HG03442 (cell line): ENCODE results near the gene HNRNPL.
"Not testable (repeated sequence)": the region's sequence is repeated elsewhere in the genome, so short reads cannot be mapped to it uniquely, and the experiment has no call there.

Experiments
- ATAC-seq: cut with Tn5 transposase; IDR thresholded peaks from one replicate; pipeline ENCODE4 v1.9.1; 2021; ENCODE audit warnings: mild to moderate bottlenecking, moderate library complexity; ENCODE audit not compliant: unreplicated experiment

Gene HNRNPL

GRCh38 chr19:38831142-38831605 is 18.6 kb downstream of the HNRNPL start:
- peak; percentile 27 for ATAC-seq

GRCh38 chr19:38830039-38830733 is 19.6 kb downstream of the HNRNPL start:
- ATAC-seq = no peak

- ATAC-seq = not testable (repeated sequence)
These were observed 20.6 kb downstream of the HNRNPL start for GRCh38 chr19:38829203-38829602.

GRCh38 chr19:38826856-38827551 is 22.8 kb downstream of the HNRNPL start:
- no peak for ATAC-seq

GRCh38 chr19:38825936-38826335 is 23.9 kb downstream of the HNRNPL start:
- ATAC-seq = not testable (repeated sequence)

GRCh38 chr19:38821230-38821825 is 28.5 kb downstream of the HNRNPL start:
- ATAC-seq = not testable (repeated sequence)

- ATAC-seq = no peak
These were observed 30.4 kb downstream of the HNRNPL start for GRCh38 chr19:38819231-38819920.

GRCh38 chr19:38817081-38817480 is 32.7 kb downstream of the HNRNPL start:
- ATAC-seq = no peak

- ATAC-seq = no peak
These were observed 33.5 kb downstream of the HNRNPL start for GRCh38 chr19:38816131-38816750.

- no peak for ATAC-seq
These were observed 34.5 kb downstream of the HNRNPL start for GRCh38 chr19:38815059-38816001.

GRCh38 chr19:38813932-38814331 is 35.9 kb downstream of the HNRNPL start:
- not testable (repeated sequence) for ATAC-seq

- ATAC-seq = no peak
These were observed 36.5 kb downstream of the HNRNPL start for GRCh38 chr19:38813323-38813722.

- no peak for ATAC-seq
These were observed 36.9 kb downstream of the HNRNPL start, which contains the start of gene LGALS4 for GRCh38 chr19:38812841-38813320. LGALS4 (minus strand) TSS chr19:38812945; CDS start chr19:38812886, 59 bp downstream.

GRCh38 chr19:38812009-38812840 is 37.6 kb downstream of the HNRNPL start:
- no peak for ATAC-seq

- no peak for ATAC-seq
These were observed 40.1 kb downstream of the HNRNPL start for GRCh38 chr19:38809592-38810252.

- ATAC-seq = no peak
These were observed 41.0 kb downstream of the HNRNPL start for GRCh38 chr19:38808741-38809140.

- ATAC-seq = not testable (repeated sequence)
These were observed 42.2 kb downstream of the HNRNPL start for GRCh38 chr19:38807374-38808098.
